ENCODE measurements around the gene KCNQ2.

The KCNQ2 gene

DNA sequence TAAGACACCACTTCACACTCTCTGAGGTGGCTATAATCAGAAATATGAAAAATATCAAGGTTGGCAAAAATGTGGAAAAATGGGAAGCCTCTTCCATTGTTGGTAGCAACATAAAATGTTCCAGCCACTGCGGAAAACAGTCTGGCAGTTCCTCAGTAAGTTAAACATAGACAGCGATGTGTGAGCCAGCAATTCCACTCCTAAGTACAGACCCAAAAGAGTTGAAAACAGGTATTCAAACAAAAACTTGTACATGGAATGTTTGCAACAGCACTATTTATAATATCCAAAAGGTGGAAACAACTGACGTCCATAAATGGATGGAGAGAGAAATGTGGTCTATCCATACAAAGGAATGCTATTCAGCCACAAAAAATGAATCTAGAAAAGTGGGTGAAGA is 40.8 kb upstream of the KCNQ2 start:
- H3K27me3 ChIP-seq (ENCODE audit: insufficient read depth, low read length), result no peaks in the 10 kb centered on the region
- no peaks in the 10 kb centered on the region for H3K9me3 ChIP-seq (ENCODE audit: insufficient read depth, low read depth, low read length)
- 88% methylated on average over 3 of the region's 3 CpGs for WGBS
- no peak overlapping the region for H3K27ac ChIP-seq (ENCODE audit: low read depth, low read length)
- H3K4me1 ChIP-seq (ENCODE audit: insufficient read depth, low read length), result 0 out of 2 replicates have a peak, but pooled peaks cover 2% of the 10 kb centered on the region
- no peak overlapping the region for H3K9ac ChIP-seq (ENCODE audit: low read depth, low read length)
- no peak overlapping the region for H3K4me3 ChIP-seq (ENCODE audit: low read length)
- no peaks in the 10 kb centered on the region for H3K36me3 ChIP-seq (ENCODE audit: insufficient read depth, low read length)

DNA sequence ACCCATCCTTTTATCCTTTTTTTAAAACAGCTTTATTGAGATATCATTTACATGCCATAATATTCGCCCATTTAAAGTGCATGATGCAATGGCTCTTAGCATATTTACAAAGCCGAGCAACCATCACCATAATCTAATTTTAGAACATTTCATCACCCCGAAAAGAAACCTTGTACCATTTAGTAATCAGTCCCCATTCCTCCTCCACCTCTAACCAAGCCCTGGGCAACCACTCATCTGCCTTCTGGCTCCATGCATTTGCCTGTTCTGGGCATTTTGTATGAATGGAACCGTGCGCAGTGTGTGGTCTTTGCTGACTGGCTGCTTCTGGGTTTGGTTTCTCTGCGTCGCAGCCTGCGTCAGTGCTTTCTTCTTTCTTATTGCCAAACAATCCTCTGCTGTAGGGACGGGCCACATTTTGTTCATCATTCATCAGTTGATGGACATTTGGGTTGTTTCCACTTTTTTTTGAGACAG is 36.7 kb upstream of the KCNQ2 start:
- H3K27ac ChIP-seq (ENCODE audit: low read depth, low read length), result no peak overlapping the region
- no peaks in the 10 kb centered on the region for H3K4me1 ChIP-seq (ENCODE audit: insufficient read depth, low read length)
- WGBS, result 92% methylated on average over 9 of the region's 9 CpGs
- H3K9me3 ChIP-seq (ENCODE audit: insufficient read depth, low read depth, low read length), result no peaks in the 10 kb centered on the region
- H3K36me3 ChIP-seq (ENCODE audit: insufficient read depth, low read length), result no peaks in the 10 kb centered on the region
- no peaks in the 10 kb centered on the region for H3K27me3 ChIP-seq (ENCODE audit: insufficient read depth, low read length)
- no peak overlapping the region for H3K4me3 ChIP-seq (ENCODE audit: low read length)
- no peak overlapping the region for H3K9ac ChIP-seq (ENCODE audit: low read depth, low read length)

DNA sequence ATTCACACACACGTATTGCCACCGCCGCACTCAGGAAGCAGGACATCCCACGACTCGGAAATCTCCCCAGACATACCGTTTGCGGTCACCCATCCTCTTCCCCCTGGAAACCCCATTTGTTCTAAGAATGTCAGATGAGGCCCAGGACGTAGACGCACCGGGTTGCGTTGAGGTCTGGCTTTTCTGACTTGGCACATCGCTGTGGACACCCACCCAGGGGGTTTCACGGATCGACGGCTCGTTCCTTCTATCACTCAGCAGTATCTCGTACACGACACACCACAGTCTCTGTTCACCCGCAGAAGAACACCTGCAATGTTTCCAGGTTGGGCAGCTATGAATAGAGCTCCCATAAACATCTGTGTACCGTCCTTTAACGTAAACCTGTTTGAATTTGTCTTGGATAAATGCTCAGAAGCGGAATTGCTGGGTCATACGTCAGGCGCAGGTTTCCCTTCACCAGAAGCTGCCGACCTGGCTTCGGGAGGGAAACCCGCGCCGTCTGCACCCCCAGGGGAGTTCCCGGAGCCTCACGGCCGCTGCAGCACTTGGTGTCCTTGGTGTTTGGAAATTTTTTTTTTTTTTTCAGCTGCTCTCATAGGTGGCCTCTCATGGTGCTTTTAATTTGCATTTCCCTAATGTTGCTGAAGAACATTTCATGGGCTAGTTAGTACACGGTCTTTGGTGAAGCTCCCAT is 35.8 kb upstream of the KCNQ2 start:
- Histone ChIP-seq H3K27ac (ENCODE audit: low read depth, low read length) (no peak overlapping the region), H3K4me3 (ENCODE audit: low read length) (no peak overlapping the region), H3K4me1 (ENCODE audit: insufficient read depth, low read length) (no peaks in the 10 kb centered on the region), H3K36me3 (ENCODE audit: insufficient read depth, low read length) (no peaks in the 10 kb centered on the region), H3K27me3 (ENCODE audit: insufficient read depth, low read length) (peaks cover 4% of the 10 kb centered on the region; the same call in 1 of the 2 replicates), H3K9ac (ENCODE audit: low read depth, low read length) (no peak overlapping the region), H3K9me3 (ENCODE audit: insufficient read depth, low read depth, low read length) (no peaks in the 10 kb centered on the region)
- 94% methylated on average over 32 of the region's 33 CpGs for WGBS

GRCh38 chr20:63507083-63507743 is 34.8 kb upstream of the KCNQ2 start:
- Histone ChIP-seq H3K4me3 (ENCODE audit: low read length) (no peak overlapping the region), H3K9me3 (ENCODE audit: insufficient read depth, low read depth, low read length) (no peaks in the 10 kb centered on the region), H3K27me3 (ENCODE audit: insufficient read depth, low read length) (peaks cover 4% of the 10 kb centered on the region; the same call in 1 of the 2 replicates), H3K36me3 (ENCODE audit: insufficient read depth, low read length) (no peaks in the 10 kb centered on the region), H3K4me1 (ENCODE audit: insufficient read depth, low read length) (no peaks in the 10 kb centered on the region; the same call in 1 of the 2 replicates), H3K9ac (ENCODE audit: low read depth, low read length) (no peak overlapping the region), H3K27ac (ENCODE audit: low read depth, low read length) (no peak overlapping the region)
- 91% methylated on average over 30 of the region's 30 CpGs for WGBS

DNA sequence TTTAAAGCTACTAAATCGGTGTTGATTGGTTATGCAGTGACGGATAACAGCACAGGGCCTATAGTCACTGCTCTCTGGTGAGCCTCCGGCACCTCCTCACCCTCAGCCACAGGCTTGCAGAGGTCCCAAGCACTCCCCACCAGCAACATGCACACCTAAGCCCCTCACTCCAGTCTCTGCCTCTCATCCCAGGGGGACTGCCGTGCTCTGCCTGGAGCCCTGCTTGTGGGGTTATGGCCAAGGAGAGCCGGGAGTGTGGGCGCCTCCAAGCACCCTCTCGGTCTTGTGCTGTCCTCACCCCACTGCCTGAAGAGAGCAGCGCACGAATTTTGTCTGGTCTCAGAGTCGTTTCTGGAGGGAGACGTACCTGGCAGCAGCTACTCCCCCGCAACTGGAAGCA is 33.3 kb upstream of the KCNQ2 start:
- no peak overlapping the region for H3K27ac ChIP-seq (ENCODE audit: low read depth, low read length)
- H3K9me3 ChIP-seq (ENCODE audit: insufficient read depth, low read depth, low read length), result no peaks in the 10 kb centered on the region
- peaks cover 9% of the 10 kb centered on the region for H3K27me3 ChIP-seq (ENCODE audit: insufficient read depth, low read length)
- H3K4me3 ChIP-seq (ENCODE audit: low read length), result no peak overlapping the region
- 89% methylated on average over 12 of the region's 12 CpGs for WGBS
- H3K36me3 ChIP-seq (ENCODE audit: insufficient read depth, low read length), result no peaks in the 10 kb centered on the region
- H3K9ac ChIP-seq (ENCODE audit: low read depth, low read length), result no peak overlapping the region
- no peaks in the 10 kb centered on the region; the same call in 1 of the 2 replicates for H3K4me1 ChIP-seq (ENCODE audit: insufficient read depth, low read length)

- Histone ChIP-seq H3K27ac (ENCODE audit: low read depth, low read length) (no peak overlapping the region), H3K9ac (ENCODE audit: low read depth, low read length) (no peak overlapping the region), H3K9me3 (ENCODE audit: insufficient read depth, low read depth, low read length) (no peaks in the 10 kb centered on the region), H3K4me3 (ENCODE audit: low read length) (no peak overlapping the region), H3K36me3 (ENCODE audit: insufficient read depth, low read length) (no peaks in the 10 kb centered on the region), H3K27me3 (ENCODE audit: insufficient read depth, low read length) (peaks cover 14% of the 10 kb centered on the region), H3K4me1 (ENCODE audit: insufficient read depth, low read length) (no peaks in the 10 kb centered on the region; the same call in 1 of the 2 replicates)
- WGBS, result 86% methylated on average over 8 of the region's 8 CpGs
These were observed 32.8 kb upstream of the KCNQ2 start for GRCh38 chr20:63505281-63505680.

DNA sequence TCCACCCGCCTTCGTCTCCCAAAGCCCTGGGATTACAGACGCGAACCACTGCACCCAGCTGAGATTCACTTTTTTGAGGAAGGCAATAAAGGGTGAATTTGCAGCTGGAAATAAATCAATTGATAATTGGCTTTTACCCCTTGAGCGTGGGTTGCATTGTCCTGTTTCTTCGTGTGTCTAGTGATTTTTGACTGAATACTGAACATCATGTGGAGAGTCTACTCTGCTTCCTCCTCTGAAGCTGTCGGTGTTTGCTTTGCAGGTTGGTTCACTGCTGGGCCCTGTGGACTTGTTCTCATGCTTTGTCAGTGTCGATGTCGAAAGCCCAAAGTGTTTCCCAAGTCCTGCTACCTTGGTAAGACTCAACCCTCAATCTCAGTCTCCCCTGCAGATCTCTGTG is 32.2 kb upstream of the KCNQ2 start:
- Histone ChIP-seq H3K4me1 (ENCODE audit: insufficient read depth, low read length) (no peaks in the 10 kb centered on the region; the same call in 1 of the 2 replicates), H3K9me3 (ENCODE audit: insufficient read depth, low read depth, low read length) (no peaks in the 10 kb centered on the region), H3K4me3 (ENCODE audit: low read length) (no peak overlapping the region), H3K27ac (ENCODE audit: low read depth, low read length) (no peak overlapping the region), H3K9ac (ENCODE audit: low read depth, low read length) (no peak overlapping the region), H3K27me3 (ENCODE audit: insufficient read depth, low read length) (peaks cover 20% of the 10 kb centered on the region), H3K36me3 (ENCODE audit: insufficient read depth, low read length) (no peaks in the 10 kb centered on the region)
- WGBS, result 95% methylated on average over 9 of the region's 9 CpGs

DNA sequence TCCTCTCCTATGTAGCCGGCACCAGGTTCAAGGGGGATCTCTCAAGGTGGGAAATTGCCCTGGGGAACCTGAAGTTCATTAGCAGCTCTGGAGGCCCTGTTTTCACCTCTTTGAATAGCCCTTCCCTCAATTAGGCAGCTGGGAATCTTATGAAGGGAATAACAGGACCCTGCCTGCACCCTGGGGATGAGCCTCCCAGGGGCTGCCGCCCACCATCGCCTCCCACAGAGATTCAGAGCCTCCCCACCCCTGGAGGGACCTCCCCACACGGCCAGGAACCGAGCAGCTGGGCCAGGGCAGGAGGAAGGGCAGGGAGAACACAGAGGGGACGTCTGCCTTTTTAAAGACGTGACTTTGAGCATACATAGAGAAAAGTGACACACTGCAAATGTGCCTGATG is 31.1 kb upstream of the KCNQ2 start:
- H3K4me1 ChIP-seq (ENCODE audit: insufficient read depth, low read length), result no peaks in the 10 kb centered on the region; the same call in 1 of the 2 replicates
- H3K27me3 ChIP-seq (ENCODE audit: insufficient read depth, low read length), result peaks cover 30% of the 10 kb centered on the region

DNA sequence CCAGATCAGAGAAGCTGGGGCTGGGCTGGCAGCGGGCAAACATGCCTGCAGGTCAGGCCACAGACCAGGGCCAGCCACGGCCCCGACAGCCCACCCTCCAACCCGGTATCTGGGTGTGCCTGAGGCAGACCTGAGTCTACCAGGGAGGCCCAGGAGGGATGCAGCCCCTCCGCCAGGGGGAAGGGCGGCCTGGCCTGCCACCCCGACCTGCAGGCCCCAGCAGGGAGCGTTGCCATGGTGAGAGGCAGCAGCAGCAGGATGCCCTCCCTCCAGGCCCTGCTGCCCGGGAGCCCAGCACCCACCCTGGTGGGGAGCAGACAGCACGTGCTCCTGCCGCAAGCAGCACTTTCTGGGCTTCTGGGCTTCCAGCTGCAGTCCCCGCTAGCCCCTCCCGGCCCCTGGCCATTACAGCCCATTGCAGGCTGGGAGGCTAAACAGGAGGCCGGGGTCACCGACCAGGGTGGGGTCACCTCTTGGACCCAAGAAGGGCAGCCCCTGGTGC is 30.3 kb upstream of the KCNQ2 start:
- Histone ChIP-seq H3K27ac (ENCODE audit: low read depth, low read length) (no peak overlapping the region), H3K36me3 (ENCODE audit: insufficient read depth, low read length) (no peaks in the 10 kb centered on the region), H3K4me3 (ENCODE audit: low read length) (no peak overlapping the region), H3K9me3 (ENCODE audit: insufficient read depth, low read depth, low read length) (no peaks in the 10 kb centered on the region), H3K9ac (ENCODE audit: low read depth, low read length) (no peak overlapping the region), H3K27me3 (ENCODE audit: insufficient read depth, low read length) (peaks cover 38% of the 10 kb centered on the region), H3K4me1 (ENCODE audit: insufficient read depth, low read length) (no peaks in the 10 kb centered on the region; the same call in 1 of the 2 replicates)
- 76% methylated on average over 15 of the region's 15 CpGs for WGBS

More for the DNA sequence above, 31.1 kb upstream of the KCNQ2 start:
- Histone ChIP-seq H3K4me3 (ENCODE audit: low read length) (no peak overlapping the region), H3K9ac (ENCODE audit: low read depth, low read length) (no peak overlapping the region), H3K27ac (ENCODE audit: low read depth, low read length) (no peak overlapping the region), H3K36me3 (ENCODE audit: insufficient read depth, low read length) (no peaks in the 10 kb centered on the region), H3K9me3 (ENCODE audit: insufficient read depth, low read depth, low read length) (no peaks in the 10 kb centered on the region)
- WGBS, result 76% methylated on average over 7 of the region's 7 CpGs

DNA sequence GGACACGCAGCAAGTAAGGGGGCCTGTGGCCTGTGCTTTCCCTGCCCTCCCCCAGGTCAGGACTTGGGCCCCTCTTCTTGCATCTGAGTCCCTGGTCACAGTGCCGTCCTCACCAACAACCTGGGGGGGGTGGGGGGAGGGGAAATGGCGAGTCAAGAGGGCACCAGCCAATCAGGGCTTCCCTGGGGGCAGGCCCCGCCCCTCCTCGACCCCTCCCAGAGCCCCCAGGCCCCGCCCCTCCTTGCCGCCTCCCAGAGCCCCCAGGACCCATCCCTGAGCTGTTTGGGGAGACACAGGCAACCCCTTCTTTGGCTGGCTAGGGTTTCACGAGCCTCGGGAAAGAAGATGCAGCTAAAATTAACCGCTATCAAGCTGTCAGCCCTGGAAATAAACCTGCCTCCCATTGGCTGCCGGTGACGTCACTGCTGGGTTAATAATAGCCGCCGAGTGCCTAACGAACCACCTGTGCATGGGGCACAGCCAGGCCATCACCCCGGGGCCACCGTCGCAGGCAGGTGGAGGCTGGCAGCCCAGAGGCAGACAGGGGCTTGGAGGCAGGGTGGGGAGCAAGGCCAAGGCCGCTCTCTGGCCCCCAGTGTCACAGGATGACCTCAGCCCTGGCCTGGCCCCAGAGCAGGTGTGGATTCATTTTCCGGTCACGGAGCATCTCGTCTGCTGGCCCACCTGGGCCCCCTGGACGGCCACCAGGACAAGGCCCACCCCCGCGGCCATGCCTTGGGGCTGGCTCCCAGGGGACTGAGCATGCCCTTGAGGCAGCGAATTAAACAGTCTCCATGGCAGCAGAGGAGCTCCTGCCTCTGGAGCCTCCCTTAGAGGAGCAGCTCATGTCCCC is 29.6 kb upstream of the KCNQ2 start:
- no peak overlapping the region for H3K27ac ChIP-seq (ENCODE audit: low read depth, low read length)
- no peaks in the 10 kb centered on the region for H3K36me3 ChIP-seq (ENCODE audit: insufficient read depth, low read length)
- peak overlapping the region; percentile 49 for H3K4me3 ChIP-seq (ENCODE audit: low read length)
- 28% methylated on average over 24 of the region's 26 CpGs for WGBS
- no peaks in the 10 kb centered on the region; the same call in 1 of the 2 replicates for H3K4me1 ChIP-seq (ENCODE audit: insufficient read depth, low read length)
- no peak overlapping the region for H3K9ac ChIP-seq (ENCODE audit: low read depth, low read length)
- peaks cover 45% of the 10 kb centered on the region for H3K27me3 ChIP-seq (ENCODE audit: insufficient read depth, low read length)
- no peaks in the 10 kb centered on the region for H3K9me3 ChIP-seq (ENCODE audit: insufficient read depth, low read depth, low read length)

Data from HUES64 (cell line).